CD4-positive, alpha-beta T cell treated with Interleukin-4 for 1 hour (primary cell): Measurements from ENCODE around the gene RGCC.

Experiments
- DNase-seq, 2 donors: peaks; one replicate each; pipeline ENCODE4 v3.0.0-alpha.2; 2020 to 2022

The RGCC gene

GRCh38 chr13:41454170-41454569 is 3.2 kb upstream of the RGCC start:
- DNase-seq, result no peak

DNA sequence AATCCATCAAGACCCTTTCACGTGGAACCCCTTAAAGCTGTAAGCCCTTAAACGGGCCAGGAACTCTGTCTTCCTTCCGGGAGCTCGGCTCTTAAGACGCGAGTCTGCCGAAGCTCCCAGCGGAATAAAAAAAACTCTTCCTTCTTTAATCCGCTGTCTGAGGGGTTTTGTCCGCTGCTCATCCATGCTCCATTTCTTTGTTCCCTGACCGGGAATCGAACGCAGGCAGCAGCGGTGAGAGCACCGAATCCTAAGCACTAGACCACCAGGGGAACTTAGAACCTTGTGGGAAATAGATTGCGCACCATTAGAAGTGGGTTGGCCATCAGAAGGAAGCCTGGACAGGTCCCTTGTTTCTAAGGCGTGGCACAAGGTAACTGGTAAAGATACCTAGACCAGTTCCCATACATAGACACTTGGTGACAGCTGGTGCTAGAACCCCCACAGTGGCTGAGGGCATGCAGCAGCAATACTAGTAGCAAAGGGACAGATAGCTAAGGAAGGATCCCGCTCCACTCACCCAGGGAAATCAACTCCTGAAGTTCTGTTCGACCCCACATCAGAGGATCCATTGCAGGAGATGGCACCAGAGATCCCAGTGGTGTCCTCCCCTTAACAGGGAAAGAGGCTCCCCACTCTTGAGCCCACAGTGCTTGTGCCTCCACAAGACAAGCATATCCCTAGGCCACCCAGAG is 1.5 kb upstream of the RGCC start:
- DNase-seq, result no peak

DNA sequence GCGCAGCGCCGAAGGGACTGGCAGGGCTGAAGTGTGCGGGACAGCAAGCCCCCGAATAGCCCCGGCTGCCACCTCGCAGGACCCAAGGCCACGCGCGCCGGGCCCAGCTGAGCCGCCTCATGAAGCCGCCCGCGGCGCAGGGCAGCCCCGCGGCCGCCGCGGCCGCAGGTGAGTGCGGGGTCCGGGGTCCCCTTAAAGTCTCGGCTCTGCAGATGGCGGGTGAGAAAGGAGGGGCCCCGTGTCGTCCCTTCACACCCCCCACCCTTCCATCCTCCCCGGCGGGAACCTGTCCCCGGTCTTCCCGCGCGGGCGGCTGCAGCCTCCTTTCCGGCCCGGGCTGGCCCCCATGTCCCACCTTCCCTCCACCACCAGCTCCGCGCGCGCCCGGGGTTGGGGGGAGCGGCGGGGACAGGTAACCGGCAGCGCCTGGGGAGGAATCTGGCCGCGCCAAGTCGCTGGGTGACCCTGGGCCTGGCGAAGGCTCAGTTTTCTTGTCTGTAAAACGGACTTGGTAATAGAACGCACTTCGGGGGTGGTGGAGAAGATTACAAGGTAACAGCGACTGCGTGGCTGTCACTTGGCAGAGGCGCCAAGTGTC is 338 bp downstream of the RGCC start:
- no peak for DNase-seq

GRCh38 chr13:41458187-41458760 is 924 bp downstream of the RGCC start:
- DNase-seq, result peak; percentile 49 to 60

- peak; percentile 77 to 82 for DNase-seq
These were observed 1.5 kb downstream of the RGCC start for GRCh38 chr13:41458761-41459431.

GRCh38 chr13:41459432-41460073 is 2.2 kb downstream of the RGCC start:
- peak in 1 of 2 donors; percentile 38 for DNase-seq

DNA sequence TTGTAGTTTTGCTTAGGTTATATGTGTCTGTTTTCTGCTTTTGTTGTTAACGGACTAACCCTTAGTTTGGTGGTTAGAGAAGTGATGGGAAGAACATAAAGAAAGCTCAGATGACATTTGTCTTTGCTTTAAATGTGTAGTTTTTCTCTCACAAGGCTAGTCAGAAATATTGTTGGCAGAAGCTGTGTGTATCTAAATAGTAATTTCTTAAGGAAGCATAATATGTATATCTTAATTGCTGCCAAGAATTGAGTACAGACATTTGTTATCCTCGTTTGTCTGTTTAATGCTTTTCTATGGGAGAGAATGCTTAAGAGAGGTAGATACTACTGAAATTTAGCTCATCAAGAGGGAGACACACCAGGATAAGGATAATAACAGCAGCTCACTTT is 2.7 kb downstream of the RGCC start:
- no peak for DNase-seq

DNA sequence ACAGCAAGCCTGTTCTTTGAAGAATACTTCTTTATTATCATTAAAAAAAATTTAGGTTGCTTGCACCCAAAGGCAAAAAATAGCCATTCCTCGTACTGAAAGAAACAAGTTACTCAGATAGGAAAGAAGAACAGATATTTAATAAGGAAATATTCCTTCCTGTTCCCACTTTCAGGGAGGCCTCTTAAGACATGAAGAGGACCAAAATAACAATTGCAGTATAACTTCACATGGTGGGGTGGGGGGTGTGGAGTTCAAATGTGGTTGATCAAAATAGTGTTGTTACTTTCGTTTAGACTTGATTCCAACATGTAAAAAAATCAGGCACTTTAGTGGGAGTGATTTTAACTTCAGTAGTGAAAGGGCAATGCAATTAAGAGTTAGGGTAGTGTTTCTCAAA is 3.6 kb downstream of the RGCC start:
- DNase-seq, result peak in 1 of 2 donors; percentile 29

DNA sequence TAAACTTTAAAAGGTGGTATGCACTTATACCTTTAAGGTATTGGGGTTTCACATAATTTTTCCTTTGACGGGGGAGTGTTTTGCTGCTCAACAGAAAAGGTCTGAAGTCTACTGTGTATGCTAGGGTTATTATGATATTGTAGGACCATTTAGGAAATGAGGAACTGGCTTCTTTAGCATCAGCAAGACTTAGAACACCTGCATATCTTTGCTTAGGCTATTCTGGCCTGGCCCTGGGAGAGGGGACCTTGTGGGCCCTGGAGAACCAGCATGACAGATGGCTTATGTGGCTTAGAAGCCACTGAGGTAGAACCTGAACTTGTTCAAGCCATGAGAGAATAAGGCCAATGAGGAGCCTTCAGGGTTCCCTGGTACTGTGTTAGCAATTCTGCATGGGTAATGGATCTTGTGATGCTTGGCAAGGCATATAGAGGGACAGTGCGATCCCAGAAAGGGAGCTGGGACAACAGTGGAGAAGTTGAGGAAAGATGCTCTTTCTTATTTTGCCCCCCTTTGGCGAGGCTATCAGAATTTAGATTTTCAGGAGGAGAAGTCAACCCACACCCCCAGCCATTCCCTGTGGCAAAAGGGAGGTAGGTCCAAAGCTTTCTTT is 4.3 kb downstream of the RGCC start:
- peak; percentile 26 to 41 for DNase-seq

GRCh38 chr13:41462427-41462826 is 5.1 kb downstream of the RGCC start:
- DNase-seq, result no peak

DNA sequence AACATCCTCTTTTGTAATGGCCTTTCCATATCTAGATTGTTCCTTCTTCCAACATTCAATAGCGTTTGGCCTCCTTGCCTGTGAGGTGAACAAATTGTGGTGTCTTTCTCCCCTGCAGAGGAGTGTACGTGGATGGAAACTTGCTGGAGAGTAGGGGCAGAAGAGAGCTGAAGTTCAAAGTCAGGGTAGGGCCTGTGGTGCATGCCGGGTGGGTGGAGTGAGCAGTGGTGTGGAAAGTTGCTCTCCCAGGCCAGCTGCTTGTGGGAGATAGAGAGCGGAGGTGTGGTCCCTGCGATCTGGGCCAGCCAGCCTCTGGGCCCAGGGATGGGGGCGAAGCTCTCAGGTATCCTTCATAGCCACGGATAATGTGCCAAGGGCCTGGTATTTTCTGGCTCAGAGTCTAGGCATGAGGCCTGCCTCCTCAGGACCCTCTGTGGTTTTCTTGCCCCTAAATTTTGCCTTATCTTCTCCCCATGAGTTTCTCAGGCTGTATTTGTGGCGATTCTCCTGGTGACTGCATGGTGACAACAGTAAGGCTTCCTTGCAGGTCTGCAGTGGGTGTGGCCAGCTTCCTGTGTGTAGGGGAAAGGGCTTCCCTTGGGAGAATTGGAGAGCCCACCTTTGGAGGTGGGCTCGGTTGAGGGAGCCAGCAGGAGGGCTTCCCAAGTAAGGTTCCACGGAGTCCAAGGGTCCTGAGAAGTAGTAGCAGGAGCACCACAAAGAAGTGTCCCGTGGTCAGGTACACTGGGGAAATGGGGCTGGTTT is 6.7 kb downstream of the RGCC start:
- DNase-seq, result peak in 1 of 2 donors; percentile 53

DNA sequence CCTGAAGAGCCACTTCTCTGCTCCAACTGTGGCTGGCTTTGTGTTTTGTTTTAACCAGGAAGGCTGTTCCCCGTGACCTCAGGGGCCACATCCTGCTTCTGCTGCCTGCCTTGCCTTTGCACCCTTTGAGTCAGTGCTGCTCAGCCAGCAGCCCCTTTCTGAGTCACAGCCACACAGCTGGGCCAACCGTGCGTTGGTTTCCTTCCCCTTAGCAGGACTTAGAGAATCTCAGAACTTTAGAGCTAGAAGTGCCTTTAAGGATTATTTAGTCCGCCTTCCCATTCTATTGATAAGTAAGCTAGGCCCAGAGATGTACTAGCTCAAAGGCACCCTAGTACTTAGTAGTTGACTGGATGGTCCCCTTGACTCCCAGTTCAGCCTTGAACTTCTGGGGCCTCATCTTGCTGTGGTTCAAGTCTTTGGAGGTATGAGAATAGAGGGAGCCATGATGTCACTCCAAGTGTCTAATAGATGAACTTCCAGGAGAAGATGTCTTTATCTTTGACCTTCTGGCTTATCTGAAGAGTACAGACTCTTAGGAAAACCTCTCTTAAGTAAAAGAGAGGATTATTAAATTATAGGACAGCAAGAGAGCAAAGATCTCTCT is 8.0 kb downstream of the RGCC start:
- peak; percentile 90 to 91 for DNase-seq

DNA sequence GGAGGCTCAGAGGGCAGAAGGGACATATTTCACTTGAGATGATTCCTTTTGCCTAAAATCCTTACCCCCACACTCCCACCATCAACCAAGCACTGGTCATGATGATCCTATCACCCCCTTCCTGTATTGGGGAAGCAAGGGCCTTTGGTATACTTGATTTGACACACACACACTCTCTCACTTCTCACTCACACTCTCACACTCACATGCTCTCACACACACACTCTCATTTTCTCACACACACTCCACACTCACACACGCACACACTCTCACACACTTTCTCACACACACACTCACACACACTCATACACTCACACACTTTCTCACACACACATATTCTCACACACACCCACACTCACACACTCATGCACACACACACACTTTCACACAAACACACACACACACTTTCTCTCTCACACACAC is 8.6 kb downstream of the RGCC start:
- DNase-seq, result peak in 1 of 2 donors; percentile 59

DNA sequence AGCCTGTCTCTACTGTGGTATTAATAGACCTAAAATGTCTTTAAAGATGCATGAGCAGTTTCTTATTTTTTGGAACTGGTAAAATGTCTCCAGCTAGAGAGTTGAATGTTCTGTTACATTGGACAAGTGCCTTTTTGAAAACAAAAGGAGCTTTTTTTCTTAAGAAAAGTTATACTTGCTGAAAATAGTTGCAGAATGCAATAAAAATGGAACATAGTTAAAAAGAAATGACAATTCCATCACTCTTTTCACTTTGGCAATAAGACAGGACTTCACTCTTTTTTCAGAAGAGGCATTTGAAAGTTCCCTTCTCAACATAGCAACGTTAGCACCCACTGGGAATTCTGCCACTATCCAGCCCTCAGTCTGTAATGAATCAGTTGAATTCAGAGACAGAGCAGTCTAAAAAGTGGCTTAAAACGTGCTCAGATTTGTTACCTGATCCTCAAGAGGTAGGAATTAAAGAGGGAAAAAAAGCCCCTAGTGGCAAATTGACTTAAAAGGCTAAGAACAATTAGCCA is 10.1 kb downstream of the RGCC start:
- peak in 1 of 2 donors; percentile 30 for DNase-seq

DNA sequence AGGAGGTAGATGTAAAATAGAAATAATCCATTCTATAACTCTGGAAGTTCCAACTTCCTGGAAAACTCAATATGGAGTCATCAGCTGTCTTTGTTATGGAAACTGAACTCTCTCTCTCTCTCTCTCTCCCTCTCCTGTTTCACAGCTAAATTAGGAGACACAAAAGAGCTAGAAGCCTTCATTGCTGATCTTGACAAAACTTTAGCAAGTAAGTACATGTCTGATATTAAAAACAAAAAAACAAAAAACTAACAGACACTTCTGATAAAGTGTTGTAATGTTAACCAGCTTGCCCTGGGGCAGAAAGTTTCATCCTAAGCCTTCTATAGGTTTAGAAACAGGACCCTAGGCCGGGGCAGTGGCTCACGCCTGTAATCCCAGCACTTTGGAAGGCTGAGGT is 11.3 kb downstream of the RGCC start:
- DNase-seq, result peak in 1 of 2 donors; percentile 24

GRCh38 chr13:41470196-41470595 is 12.8 kb downstream of the RGCC start:
- peak in 1 of 2 donors; percentile 53 for DNase-seq

GRCh38 chr13:41471785-41472184 is 14.4 kb downstream of the RGCC start:
- peak in 1 of 2 donors; percentile 51 for DNase-seq

DNA sequence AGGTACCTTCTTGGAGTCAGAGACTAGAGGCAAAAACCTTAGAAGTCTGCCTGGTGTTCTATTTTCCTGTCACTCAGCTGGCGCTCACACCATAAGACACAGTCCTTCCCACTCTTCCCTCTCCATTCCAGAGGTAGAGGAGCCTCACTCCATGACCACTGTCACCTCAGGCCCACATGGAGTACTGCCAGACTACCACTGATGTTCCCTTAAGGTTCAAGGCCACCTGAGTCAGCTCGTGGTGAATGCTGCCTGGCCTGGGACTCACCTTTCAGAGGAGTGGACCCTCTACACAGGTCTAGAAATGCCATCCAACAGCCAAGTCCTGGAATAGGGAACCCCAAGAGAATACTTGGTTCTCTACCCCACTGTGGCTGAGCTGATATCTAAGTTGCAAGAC is 29.9 kb downstream of the RGCC start:
- DNase-seq, result no peak

- peak in 1 of 2 donors; percentile 31 for DNase-seq
These were observed 30.8 kb downstream of the RGCC start for GRCh38 chr13:41488124-41488523.

DNA sequence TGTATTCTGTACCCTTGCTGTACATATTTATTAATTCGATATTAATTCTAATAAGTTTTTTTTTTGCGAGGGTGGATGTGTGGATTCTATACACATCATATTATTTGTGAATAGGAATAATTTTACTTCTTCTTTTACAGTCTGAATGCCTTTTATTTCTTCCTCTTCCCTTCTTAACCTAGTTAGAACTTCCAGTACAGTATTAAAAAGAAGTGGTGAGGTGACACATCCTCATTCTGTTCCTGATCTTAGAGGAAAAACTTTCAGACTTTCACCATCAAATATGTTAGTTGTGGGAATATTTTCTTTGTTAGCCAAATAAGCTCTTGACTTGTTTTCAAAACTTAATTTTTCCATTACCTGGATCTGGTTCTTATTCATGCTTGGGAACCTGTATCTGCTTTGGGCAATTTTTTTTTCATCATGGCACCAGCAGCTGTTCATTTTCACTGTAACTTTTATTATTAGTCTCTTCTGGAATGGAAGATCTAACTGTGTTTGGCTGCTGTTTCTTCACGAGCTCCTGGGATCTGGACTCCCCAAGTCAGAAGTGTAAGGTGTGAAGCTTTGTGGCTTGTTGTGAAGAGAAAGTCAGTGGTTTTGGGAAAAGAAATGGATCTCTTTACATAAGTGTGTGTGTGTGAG is 33.1 kb downstream of the RGCC start:
- DNase-seq, result no peak

- no peak for DNase-seq
These were observed 34.1 kb downstream of the RGCC start for GRCh38 chr13:41491436-41491835.
